Measurements from ENCODE around the gene OR4D11.

DNA sequence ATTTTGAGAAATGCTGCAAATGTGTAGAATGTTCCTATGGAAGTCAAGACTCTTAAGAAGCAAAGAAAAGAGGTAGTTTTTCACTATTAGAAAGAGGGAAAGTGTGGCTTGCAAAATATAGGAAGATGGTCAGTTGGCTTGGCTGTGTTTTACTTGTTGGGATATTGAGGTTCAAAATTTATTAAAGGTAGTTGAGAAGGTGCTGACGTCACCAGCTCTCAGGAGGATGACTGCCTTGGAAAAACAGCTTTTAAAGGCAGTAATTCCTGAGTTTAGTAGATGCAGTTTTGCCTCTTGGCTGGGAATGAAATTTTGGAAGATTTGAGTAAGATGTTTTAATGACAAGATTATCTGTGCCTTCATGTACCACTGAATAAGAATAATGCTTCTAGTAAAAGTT lies 8.3 kb downstream of the OR4D11 start:
- TF ChIP-seq POLR2A (IDR thresholded peaks at IDR 0.05) (no peak), CTCF (IDR thresholded peaks at IDR 0.05) (no peak), POLR2AphosphoS5 (IDR thresholded peaks at IDR 0.05) (no peak)

Measured in transverse colon (tissue), 4 donors.